HG02973 (cell line): ENCODE measurements around the gene MUC22.
"Not testable (repeated sequence)": the region's sequence is repeated elsewhere in the genome, so short reads cannot be mapped to it uniquely, and the experiment has no call there.

Experiments used
- ATAC-seq: cut with Tn5 transposase; IDR thresholded peaks from one replicate; pipeline ENCODE4 v1.9.1; 2021; ENCODE audit warnings: moderate library complexity; ENCODE audit not compliant: unreplicated experiment

Gene MUC22

DNA sequence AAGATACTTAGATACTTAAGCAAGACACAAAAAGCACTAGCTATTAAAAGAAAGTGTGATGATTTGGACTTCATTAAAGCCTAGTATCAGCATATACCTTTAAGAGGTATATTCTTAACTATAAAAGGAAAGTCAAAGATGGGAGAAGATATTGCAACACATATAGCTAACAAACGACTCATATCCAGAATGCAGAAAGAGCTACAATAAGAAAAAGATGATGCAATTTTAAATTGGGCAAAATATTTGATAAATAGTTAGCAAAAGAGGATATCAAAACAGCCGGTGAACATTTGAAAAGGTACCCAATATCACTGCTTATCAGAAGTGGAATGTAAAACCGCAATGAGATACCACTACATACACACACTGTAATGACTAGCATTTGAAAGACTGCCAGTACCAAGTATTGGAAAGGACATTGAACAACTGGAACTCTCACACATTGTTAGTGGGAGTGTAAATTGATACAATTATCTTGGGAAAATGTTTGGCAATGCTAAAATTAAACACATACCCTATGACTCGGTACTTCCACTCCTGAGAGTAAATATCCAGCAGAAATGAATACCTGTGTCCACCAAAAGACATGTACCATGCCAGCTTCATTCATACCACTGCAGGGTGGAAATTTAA, 25.7 kb downstream of the MUC22 start:
- ATAC-seq, result no peak

GRCh38 chr6:31037169-31037568, 26.9 kb downstream of the MUC22 start:
- ATAC-seq, result no peak

DNA sequence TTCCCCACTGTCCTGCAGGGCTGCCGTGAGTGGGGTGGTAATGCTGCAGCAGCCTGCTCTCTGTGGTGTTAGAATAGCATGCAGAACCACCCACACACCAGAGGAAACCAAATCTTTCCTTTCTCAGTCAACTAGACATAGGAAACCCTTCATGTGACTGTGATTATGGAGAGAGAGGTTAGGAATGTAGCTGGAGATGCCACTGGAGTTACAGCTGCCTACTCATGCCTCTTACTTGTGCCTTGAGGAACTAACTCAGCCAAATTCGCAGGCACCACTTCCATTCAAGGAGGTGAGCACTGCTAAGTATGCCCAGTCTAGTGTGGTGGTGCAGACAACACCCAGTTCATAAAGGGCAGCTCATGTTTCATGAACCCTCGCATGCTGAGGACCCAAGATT, 27.4 kb downstream of the MUC22 start:
- no peak for ATAC-seq

GRCh38 chr6:31038559-31038958, 28.3 kb downstream of the MUC22 start:
- ATAC-seq, result no peak

DNA sequence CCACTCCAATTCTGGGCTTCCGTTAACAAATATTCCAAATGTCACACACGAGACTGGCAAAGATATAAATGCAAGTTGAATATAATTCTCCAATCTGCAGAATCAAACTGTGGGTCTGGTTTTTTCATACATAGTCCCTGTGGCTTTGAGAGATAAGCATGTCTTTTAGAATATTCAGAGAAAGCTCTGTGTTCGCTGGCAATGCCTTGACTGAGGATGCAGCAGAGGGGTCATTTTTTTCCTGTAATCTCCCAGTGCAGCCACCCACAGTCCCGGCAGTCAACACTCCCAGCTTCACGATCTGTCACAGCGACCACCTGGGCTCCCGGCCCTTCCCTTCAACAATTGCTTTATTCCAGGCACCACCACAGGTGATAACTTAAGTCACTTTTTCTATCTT, 30.5 kb downstream of the MUC22 start:
- ATAC-seq, result no peak

DNA sequence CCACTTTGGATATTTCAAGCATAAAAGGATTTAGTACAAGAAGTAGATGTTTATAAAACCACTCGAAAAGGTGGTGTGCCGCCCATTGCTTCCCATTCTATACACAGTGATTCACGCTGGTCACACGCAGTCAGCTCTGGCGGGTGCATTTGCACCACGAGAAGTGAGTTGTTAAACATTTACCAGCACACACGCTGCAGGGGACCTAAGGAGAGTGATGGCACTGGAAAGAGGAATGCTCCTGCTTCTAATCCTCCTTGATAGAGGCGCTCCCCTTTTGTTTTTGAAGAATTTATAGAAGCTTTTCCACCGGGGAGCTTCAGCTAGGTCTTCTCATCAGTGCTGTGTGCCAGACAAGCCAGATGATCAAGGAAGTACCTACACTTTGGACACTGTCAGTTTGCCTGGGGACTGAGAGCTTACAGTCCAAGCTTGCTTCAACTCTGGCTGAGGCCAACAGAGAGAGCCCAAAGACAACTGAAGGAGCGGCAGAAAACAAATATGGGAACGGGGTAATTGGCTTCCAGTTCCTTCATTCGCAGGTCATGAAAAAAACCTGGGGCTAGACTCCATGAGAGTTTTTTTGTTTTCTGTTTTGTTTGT, 31.2 kb downstream of the MUC22 start:
- no peak for ATAC-seq

DNA sequence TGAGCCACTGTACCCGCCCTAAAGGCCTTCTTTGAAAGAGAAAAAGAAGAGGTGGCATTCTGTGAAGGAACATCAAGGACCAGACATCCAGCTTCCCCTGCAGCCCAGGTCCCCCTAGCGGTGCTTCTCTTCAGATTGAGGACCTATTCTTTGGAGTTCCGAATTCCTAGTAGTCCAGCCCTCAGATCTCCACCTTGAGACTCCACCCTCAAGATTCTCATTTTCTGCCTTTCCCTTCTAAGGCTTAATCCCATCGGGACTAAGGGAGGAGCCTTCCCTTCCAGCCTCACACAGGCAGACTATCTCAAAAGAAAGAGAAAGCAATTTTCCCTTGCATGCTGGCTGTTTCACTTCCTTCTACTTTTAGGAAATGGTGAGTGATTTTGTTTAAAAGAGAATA, 32.5 kb downstream of the MUC22 start:
- no peak for ATAC-seq

- ATAC-seq, result no peak
These were observed 37.8 kb downstream of the MUC22 start for GRCh38 chr6:31048099-31048498.

GRCh38 chr6:31049518-31049917, 39.2 kb downstream of the MUC22 start:
- no peak for ATAC-seq

GRCh38 chr6:31053187-31053586, 42.9 kb downstream of the MUC22 start:
- ATAC-seq, result not testable (repeated sequence)

DNA sequence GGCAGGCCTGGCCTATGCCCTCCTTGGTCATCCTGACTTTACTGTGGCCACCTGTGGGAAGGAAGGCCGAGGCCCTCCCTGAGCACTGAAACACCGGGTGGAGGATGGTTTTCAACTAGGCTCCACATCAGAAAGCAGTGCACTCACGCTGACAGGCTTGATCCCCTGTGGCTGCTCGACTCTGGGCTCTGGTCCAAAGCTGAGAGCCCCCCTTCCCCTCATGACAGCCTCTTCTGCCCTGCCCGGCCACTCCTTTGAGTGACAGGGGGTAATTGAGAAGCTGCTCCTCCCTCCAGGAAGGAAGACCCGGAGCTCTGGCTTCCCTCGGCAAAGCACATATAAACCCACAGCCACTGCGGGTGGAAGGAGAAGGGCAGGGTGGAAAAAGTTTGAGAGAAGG, 43.6 kb downstream of the MUC22 start:
- no peak for ATAC-seq

DNA sequence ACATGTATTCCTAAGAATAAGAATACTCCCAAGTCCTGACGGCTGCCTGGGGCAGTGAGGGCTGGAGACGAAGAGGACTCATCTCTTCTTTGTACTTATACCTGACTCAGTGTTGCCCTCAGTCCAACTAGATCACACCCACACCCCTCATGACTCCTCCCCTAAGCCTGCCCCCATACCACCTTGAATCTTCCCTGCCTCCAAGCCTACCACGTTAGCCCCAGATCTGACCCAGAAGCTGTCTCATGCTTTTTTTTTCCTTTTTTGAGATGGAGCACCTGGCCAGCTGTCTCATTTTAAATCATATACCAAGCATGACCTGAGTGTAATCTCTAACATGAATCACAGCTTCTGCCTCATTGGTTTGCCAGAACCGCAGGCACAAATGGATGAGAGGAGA, 45.2 kb downstream of the MUC22 start:
- ATAC-seq, result no peak

DNA sequence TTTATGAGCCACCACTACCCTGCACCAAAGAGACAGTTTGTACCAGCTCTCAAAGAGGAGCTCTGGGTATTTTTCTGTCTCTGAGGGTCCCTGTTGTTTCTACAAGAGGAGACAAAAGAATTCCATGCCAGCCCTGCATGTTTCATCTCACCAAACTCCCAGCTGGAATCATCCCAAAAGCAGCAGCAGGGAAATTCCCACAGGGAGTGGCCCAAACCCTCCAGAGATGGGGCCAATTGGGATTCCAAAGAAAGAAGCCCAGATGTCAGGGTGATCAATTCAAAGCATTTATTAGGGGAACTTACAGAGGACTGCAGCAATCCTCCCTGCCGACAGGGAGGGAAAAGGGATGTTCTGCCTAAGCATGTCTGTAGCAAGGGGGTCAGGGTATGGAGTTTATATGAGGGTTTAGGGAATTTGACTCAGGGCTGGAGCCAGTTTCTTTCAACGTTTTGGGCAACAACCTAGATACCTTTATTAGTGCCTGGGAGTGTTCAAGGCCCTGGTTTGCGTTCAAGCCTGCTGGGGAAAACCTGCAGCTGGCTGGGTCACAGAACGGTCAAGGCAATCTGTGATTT, 47.2 kb downstream of the MUC22 start:
- ATAC-seq, result no peak

DNA sequence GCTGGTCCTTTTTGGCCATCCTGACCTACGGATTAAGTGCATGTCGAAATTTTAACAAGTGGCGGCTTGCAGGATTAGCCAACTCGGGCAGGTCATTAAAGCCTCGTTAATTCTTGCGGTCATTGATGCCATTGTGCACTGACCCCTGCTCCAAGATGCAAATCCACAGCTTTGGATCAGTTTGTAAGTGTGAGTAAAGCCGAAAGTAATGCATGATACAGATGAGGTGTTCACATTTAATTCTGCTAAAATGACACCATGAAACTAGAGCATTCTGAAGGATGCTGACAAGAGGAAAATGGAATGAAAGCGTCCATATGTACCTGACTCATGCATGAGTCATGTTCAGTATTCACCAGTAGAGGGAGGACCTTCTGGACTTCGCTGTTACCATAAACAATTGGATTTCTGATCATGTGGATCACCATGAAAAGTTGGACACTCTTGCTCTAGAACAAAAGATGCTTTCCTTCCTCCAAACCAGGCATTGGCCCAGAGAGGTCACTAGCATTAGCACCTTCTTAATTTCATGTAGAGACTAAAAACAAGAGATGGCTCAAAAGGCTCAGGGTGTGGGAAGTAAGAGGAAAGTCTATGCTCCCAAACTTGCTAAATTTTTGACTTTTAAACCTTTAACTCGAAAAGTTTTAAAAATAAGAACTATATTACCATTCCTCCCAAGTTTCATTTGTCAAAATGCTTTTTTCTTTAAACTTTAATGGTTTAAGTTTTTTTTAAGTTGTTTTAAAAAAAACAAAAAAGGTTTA, 48.0 kb downstream of the MUC22 start:
- ATAC-seq, result no peak

GRCh38 chr6:31060145-31060544, 49.9 kb downstream of the MUC22 start:
- no peak for ATAC-seq

- ATAC-seq, result no peak
These were observed 53.7 kb downstream of the MUC22 start for GRCh38 chr6:31063906-31064435.

GRCh38 chr6:31065556-31065955, 55.3 kb downstream of the MUC22 start:
- ATAC-seq, result no peak

DNA sequence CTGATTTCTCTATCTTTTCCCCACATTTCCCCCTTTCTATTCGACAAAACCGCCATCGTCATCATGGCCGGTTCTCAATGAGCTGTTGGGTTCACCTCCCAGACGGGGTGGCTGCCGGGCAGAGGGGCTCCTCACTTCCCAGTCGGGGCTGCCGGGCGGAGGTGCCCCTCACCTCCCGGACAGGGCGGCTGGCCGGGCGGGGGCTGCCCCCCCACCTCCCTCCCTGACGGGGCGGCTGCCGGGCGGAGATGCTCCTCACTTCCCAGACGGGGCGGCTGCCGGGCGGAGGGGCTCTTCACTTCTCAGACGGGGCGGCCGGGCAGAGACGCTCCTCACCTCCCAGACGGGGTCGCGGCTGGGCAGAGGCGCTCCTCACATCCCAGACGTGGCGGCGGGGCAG, 56.8 kb downstream of the MUC22 start:
- not testable (repeated sequence) for ATAC-seq

GRCh38 chr6:31067891-31068668, 57.8 kb downstream of the MUC22 start:
- not testable (repeated sequence) for ATAC-seq

DNA sequence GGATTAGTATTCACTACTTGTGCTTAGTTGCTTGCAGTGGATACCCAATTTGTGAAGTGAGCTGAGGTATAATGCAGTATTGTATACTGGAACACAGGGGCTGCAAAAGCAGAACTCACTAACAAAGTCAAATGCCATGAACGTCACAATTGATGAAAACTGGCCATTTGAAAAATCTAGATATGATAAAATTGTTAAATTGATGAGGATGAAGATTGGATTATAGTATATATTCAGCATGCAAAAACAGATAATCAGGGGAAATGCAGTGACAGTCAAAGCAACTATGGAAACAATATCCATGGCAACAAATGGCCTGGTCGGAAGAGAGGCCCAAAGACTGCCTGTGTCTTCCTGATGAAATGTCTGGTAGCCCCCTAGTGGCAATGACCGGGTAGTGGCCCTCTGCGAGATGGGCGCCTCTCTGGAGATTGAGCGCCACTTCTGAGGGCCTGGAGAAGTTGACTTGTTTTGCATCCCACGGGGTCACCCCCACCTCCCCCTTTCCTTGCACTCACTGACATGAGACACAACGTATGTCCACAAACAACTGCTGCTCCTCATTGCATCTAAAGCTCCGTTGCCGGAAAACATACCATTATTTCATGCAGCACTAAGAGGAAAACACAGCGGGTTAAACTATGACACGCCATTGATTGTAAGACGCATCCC, 58.5 kb downstream of the MUC22 start:
- no peak for ATAC-seq
